GM18951 (cell line): Measurements from ENCODE around the gene SOSTDC1.

Source experiments
- POLR2A ChIP-seq: IDR thresholded peaks from 4 replicates; pipeline ENCODE4 v1.6.1; 2011; ENCODE audit warnings: mild to moderate bottlenecking; ENCODE audit not compliant: insufficient read length, insufficient read depth; ENCODE audit errors: extremely low read depth
- in situ Hi-C: fragments of 300-500 bp; cut with MboI; formaldehyde crosslinking; loops from one replicate; pipeline ENCODE4 v1.12.0; 2022; ENCODE audit warnings: low sequenced_read_pairs, mixed read lengths, inconsistent platforms; ENCODE audit not compliant: unreplicated experiment

The SOSTDC1 gene

DNA sequence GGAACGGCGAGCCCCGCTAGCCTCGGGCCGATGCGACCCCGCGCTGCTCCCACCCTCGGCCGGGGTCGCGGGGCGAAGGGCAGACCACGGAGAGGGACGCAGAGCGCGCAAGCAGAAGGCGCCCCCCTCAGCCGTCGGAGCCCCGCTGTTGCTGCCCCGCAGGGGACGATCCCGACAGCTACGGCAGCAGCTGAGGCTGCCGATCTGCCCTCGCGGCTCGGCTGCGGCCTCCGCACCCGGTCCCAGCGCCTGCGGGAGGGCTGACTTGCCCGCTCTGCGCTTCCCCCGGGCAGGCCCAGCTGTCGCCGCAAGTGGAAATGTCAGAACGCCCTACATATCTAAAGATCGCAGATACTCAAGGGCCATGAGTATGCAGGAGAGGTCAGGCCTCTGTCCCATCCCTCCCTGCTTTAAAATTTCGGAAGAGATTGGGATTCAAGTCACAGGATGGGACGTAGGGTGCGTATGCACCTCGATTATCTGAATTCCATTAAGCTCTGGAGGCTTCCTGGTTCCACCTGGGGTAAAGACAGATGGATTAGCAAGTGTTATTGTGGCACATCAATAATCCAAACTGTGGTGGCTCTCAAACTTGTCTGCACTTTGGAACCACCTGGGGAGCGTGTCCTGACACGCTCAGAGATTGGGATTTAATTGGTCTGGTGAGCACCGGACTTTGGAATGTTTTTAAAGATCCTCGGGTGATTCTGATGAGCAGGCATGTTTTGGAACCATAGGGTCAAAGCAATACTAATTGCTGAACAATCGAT, 44.0 kb downstream of the SOSTDC1 start, which contains the start of gene CRPPA:
CRPPA (minus strand) TSS at position 206 of the 770 bp plus-strand sequence. CDS start 216 bp downstream, outside the sequence.
- in situ Hi-C loops, result no loop called here
- no peak for TF ChIP-seq POLR2A

DNA sequence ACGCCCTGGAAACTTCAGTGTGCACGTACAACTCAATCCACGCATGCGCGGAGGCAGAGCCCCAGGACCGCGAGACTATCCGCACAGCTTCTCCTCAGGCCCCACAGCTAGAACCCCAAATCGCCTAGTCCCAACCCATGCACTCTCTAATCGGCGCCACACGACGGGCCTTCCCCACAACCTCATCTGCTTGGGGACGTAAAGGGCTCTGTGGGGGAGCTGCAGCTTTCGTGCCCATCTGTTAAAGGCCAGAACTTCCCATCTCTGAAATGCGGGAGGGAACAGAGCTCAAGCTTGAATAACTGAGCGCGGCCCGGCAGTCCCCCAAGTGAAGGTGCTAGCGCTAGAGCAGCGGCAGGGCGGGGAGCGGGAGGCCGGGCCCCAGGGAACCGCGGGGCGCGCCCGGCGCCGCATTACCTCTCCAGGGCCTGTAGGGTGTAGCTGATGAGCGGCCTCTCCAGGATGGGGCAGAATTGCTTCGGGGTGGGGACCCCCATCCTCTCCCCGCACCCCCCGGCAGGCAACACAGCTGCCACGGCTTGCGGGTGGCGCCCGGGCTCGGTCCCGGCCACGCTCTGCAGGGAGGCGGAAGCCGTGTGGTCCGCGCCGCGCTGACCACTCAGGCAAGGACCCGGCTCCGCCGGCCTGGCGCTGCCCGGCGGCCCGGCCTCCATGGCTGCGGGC, 44.7 kb downstream of the SOSTDC1 start:
- peak; percentile 70 for TF ChIP-seq POLR2A
- in situ Hi-C loops, result no loop called here

DNA sequence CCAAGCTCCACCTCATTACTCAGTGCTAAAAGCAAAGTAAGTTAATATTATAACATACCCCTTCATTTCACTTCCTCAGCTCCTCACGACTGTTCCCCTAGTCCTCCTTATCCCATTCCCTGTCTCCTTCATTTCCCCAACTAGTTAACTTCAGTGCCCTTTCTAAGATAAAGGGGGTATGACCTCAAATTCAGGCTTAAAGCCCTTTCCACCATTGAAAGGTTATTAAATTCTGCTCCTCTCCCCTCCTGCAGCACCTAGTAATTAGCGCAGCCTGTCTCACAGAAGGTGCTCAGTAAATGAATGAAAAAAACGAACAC, 45.2 kb downstream of the SOSTDC1 start:
- in situ Hi-C loops, result no loop called here
- no peak for TF ChIP-seq POLR2A

- in situ Hi-C loops, result no loop called here
- no peak for TF ChIP-seq POLR2A
Observed at GRCh38 chr7:16419859-16420258, 45.7 kb downstream of the SOSTDC1 start.

DNA sequence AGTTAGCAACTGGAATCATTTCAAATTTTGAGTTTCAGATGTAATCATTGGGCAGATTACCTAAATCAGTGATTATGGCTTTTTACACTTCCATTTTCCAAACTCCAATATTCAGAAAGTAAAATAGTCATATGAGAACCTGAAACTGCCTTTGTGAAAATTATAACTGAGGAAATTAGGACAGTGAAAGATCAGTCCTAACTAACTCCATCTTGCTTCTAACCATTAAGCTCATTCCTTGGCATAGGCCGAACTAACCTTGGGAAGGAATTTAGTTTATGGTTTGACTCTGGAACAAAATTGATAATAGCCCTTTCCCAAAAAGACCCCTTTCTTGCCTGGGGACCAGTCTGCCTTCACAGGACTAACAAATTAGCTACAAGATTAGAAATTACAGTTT, 46.4 kb downstream of the SOSTDC1 start:
- in situ Hi-C loops, result no loop called here
- no peak for TF ChIP-seq POLR2A

DNA sequence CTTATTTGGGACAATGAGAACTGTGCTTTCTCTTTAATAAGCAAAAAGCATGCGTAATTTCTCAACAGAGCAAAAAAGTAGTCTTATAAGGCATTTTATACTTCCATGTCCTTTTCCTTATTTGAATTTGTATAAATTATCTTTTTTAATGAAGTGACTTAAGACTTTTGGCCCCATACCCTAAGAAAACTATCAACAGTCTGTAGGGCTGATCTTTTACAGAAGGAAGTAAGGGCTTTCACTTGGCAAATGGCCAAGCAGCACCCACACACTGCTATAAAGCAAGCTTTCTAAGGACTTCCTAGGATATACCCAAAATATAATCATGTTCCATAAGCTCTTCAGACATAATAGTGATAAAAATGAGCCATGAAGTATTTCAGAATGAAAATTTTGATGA, 47.6 kb downstream of the SOSTDC1 start:
- in situ Hi-C loops, result no loop called here
- no peak for TF ChIP-seq POLR2A

- no peak for TF ChIP-seq POLR2A
- in situ Hi-C loops, result no loop called here
Observed at GRCh38 chr7:16416289-16417282, 49.0 kb downstream of the SOSTDC1 start.

GRCh38 chr7:16412274-16413254, 53.0 kb downstream of the SOSTDC1 start:
- no peak for TF ChIP-seq POLR2A
- in situ Hi-C loops, result no loop called here
